Stimulated activated naive CD8-positive, alpha-beta T cell treated with anti-CD3 and anti-CD28 coated beads, Interleukin-15, Interleukin-2, amounts not matched to agents 100 U/mL and 50 U/mL, for 24 hours (primary cell): Measurements from ENCODE around the gene CTSW.
A peak's percentile ranks its signal among the peaks of the same experiment; 100 is the strongest.
"Not testable (repeated sequence)": the region's sequence is repeated elsewhere in the genome, so short reads cannot be mapped to it uniquely, and the experiment has no call there.

Experiments used
- ATAC-seq: fragments of 150-1000 bp; cut with Tn5 transposase; one replicate; pipeline ENCODE4 v1.10.0; 2021
- DNase-seq: peaks from one replicate; pipeline ENCODE4 v3.0.0; 2021

Gene CTSW, protein sequence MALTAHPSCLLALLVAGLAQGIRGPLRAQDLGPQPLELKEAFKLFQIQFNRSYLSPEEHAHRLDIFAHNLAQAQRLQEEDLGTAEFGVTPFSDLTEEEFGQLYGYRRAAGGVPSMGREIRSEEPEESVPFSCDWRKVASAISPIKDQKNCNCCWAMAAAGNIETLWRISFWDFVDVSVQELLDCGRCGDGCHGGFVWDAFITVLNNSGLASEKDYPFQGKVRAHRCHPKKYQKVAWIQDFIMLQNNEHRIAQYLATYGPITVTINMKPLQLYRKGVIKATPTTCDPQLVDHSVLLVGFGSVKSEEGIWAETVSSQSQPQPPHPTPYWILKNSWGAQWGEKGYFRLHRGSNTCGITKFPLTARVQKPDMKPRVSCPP

DNA sequence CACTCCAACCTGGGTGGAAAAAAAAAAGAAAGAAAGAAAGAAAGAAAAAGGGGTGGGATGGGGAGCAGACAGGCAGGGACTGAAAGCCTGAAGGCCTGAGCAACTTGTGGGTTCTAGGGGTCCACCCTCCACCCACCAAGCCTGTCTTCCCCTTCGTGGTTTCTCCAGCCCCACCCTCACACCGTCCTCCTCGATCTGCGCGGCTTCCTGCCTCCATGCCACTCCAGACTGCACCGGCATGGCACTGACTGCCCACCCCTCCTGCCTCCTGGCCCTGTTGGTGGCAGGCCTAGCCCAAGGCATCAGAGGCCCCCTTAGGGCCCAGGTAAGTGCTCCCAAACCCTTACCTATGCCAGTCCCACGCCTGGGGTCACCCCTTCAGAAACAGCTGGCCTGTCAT, at the start of gene CTSW:
Gene CTSW, plus strand, starts transcription at position 221 of the 400 bp plus-strand sequence. Its CDS starts 18 bp downstream, at position 239.
- peak; percentile 76 for ATAC-seq
- DNase-seq, result peak; percentile 72

DNA sequence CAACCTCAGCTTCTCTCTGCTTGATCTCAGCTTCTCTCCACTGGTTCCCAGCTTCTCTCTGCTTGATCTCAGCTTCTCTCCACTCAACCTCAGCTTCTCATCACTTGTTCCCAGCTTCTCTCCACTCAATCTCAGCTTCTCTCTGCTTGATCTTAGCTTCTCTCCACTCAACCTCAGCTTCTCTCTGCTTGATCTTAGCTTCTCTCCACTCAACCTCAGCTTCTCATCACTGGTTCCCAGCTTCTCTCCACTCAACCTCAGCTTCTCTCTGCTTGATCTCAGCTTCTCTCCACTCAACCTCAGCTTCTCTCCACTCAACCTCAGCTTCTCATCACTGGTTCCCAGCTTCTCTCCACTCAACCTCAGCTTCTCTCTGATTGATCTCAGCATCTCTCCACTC, 47.4 kb upstream of the CTSW start:
- not testable (repeated sequence) for DNase-seq, ATAC-seq

DNA sequence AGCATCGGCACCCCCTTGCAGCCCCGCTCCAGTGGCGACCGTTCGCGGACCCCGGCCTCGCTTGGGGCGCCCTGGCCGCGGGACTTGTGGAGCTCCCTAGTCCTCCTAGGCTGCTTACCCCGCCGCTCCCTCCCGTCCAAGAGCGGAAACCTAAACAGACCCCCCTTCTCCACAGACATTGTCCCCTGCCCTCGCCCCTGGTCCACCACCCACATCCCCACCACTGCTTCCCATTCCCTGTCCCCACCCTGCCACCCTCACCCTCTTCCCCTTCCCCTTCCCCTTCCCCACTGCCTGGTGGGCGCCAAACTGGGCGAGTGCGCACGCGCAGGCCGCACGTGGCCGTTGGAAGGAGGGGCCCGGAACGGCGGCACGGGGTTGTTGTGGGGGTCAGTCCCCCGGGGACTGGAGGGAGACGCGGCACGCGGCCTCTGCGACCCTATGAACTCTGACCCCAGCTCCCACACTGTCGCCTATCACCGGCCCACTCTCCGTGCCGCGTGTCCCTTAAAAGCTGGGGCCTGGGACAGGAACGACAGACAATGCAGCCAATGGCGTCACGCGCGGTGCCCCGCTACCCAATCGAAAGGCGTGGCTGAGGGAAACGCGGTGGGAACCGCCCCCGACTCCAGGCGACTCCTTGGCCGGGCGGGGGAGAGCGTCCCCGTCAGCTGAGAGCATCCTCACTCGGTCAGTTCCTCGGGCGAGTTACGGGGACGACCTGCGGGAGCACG, 46.2 kb upstream of the CTSW start, which contains the start of gene SNX32:
Gene SNX32, plus strand, starts transcription at position 667 of the 734 bp plus-strand sequence. CDS start 103 bp downstream, outside the sequence.
- peak; percentile 99 for ATAC-seq
- peak; percentile 95 for DNase-seq

DNA sequence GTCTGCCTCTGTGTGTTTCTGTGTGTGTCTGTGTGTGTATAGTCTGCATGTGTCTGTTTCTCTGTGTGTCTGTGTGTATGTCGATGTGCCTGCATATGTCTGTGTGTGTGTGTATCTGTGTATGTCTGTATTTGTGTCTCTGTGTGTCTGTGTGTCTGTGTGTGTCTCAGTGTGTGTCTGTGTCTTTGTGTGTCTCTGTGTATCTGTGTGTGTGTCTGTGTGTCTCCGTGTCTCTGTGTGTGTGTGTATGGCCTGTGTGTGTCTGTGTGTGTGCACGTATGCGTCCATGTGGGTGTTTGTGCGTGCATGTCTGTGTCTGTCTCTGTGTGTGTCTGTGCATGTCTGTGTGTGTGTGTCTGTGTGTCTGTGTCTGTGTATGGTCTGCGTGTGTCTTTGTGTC, 45.4 kb upstream of the CTSW start:
- DNase-seq (no peak), ATAC-seq (no peak)

DNA sequence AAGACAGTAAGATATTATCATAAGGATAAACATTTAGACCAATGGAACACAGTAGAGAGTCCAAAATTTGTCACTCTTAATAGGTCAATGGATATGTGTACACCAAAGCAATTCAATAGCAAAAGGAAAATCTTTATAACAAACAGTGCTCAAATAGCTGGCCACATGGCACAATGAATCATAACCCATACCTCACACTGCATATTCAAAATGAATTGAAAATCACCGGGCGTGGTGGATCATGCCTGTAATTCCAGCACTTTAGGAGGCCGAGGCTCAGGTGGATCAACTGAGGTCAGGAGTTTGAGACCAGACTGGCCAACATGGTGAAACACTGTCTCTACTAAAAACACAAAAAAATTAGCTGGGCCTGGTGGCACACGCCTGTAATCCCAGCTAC, 37.5 kb upstream of the CTSW start:
- DNase-seq (no peak), ATAC-seq (no peak)

DNA sequence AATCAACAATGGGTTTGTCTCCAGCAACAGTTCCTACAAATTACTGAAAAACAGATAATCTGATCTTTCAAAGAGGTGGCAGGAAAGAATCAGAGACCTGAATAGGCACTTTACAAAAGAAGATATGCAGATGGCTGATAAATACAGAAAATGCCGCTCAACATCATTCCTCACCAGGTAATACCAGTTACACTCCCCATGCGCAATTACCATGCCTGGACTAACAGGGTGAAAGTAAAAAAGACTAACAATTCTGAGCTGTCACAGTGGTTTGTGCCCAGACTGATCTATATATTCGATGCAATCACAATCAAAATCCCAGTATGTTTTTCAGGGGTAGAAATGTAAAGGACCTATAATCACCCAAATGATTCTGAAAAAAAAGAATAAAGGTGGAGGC, 35.8 kb upstream of the CTSW start:
- DNase-seq (no peak), ATAC-seq (no peak)

DNA sequence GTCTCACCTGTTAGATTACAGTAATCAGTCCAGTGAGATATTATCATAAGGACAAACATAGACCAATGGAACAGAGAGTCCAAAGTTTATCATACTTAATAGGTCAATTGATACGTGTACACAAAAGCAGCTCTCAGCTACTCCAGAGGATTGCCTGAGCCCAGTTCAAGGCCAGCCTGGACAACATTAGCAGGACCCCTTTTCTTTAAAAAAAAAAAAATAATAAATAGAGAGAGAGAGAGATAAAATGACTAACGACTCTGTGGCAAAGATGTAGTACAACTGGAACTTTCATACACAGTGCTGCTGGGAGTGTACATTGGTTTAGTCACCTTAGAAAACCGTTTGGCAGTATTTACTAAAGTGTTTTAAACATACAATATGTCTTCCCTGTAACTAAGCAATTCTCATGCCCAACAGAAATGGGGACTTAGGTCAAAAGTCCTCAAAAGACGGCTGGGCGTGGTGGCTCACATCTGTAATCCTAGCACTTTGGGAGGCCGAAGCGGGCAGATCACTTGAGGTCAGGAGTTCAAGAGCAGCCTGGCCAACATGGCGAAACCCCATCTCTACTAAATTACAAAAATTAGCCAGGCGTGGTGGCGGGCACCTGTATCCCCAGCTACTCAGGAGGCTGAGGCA, 35.3 kb upstream of the CTSW start:
- DNase-seq, result no peak
- ATAC-seq, result no peak

DNA sequence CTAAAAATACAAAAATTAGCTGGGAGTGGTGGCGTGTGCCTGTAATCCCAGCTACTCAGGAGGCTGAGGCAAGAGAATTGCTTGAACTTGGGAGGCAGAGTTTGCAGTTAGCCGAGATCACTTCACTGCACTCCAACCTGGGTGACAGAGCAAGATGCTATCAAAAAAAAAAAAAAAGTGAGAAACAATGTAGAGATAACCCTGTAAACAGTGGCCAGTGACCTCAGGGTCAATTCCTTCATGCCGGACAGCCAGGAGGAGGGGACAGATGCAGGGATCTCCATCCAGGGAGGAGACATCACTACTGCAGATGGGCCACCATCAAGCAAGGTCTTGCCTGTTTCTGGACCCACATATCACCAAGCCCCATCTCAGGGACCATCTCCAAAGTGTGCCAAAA, 31.9 kb upstream of the CTSW start:
- DNase-seq, result no peak
- ATAC-seq, result no peak

DNA sequence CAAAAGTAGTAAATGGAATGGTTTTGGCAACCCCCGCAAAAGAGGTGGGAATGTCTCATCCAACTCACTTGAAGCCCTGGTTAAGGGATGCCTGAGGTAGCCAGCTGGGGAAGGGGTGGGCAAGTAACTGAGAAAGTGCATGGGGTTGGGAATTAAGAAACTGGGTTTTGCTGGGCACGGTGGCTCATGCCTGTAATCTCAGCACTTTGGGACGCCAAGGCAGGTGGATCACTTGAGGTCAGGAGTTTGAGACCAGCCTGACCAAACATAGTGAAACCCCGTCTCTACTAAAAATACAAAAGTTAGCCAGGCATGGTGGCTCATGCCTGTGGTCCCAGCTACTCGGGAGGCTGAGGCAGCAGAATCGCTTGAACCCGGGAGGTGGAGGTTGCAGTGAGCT, 30.9 kb upstream of the CTSW start:
- ATAC-seq, DNase-seq: not testable (repeated sequence)

DNA sequence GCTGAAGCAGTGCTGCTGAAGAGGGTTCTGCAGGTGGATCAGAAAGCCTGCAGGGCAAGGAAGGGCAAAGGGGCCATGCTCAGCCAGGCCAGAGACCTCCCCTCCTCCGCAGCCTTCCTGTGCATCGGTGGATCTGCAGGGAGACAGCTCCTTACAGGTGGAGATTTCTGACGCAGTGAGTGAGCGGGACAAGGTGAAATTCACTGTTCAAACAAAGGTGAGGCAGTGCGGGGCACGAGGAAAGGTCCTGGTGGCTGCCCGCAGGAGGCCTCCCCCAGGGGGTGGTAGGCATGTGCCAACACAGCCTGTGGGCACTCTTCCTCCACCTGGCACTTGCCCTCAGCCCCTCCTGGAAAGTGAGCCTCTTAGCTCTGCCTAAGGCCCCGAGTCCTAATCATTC, 30.3 kb upstream of the CTSW start:
- peak; percentile 4 for DNase-seq
- ATAC-seq, result no peak

DNA sequence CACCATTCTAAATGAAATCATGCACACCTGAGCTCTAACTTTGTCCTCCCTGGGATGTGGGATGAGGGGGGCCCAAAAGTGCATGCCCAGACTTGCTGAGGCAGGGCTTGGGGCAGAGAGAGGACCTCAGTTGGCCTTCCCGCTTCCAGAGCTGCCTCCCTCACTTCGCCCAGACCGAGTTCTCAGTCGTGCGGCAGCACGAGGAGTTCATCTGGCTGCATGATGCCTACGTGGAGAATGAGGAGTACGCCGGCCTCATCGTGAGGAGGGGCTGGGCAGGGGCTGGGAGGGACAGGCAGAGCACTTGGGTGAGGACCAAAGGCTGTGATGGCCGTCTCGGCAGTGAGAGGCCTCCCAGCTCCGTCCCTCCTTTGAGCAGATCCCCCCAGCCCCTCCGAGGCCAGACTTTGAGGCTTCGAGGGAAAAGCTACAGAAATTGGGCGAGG, 29.8 kb upstream of the CTSW start:
- no peak for ATAC-seq
- DNase-seq, result no peak

DNA sequence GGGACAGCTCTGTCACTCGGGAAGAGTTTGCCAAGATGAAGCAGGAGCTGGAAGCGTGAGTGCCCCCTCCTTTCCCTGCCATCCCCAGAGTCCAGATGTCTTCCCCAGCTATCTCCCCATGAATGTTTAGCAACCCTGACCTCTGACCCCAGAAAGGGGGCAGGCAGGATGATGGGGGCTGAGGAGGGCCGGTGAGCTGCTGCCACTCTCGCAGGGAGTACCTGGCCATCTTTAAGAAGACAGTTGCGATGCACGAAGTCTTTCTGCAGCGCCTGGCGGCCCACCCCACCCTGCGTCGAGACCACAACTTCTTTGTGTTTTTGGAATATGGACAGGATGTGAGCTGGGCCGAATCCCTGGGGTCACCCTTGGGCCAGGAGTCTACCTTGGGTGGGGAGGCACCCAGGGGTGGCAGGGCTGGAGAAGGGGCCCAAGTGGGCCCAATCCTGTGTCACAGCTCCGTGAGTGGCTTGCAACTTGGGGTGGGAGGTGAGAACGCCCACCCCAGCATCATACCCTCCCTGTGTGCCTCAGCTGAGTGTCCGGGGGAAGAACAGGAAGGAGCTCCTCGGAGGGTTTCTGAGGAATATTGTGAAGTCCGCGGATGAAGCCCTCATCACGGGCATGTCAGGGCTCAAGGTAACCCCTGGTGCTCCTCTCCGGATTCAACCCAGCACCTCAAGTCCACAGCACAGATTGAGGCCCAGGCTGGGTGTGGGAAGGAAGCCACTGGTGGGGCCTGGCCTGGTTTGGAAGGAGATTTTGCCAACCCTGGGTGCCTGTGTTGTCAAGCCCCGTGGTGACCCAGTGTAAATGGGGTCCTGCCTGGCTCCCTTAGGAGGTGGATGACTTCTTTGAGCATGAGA, 29.2 kb upstream of the CTSW start:
- peak; percentile 5 for DNase-seq
- ATAC-seq, result no peak

DNA sequence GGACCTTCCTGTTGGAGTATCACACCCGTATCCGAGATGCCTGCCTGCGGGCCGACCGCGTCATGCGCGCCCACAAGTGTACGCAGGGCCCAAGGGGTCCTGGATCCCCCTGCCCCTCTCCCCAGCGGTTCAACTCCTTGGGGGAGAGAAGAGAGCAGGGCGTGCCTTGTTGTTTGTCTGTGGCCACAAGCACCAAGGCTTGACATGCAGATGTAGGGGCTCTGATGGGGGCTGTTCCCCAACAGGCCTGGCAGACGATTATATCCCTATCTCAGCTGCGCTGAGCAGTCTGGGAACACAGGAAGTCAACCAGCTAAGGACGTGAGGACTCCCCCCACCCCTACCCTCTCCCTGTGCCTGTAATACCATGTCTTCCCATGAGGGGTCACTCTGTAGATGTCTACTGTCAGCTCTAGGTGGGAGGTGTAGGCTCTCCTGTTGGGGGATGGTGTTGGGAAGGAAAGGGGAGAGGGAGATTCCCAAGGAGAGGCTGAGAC, 28.5 kb upstream of the CTSW start:
- DNase-seq (peak; percentile 54), ATAC-seq (peak; percentile 24)

DNA sequence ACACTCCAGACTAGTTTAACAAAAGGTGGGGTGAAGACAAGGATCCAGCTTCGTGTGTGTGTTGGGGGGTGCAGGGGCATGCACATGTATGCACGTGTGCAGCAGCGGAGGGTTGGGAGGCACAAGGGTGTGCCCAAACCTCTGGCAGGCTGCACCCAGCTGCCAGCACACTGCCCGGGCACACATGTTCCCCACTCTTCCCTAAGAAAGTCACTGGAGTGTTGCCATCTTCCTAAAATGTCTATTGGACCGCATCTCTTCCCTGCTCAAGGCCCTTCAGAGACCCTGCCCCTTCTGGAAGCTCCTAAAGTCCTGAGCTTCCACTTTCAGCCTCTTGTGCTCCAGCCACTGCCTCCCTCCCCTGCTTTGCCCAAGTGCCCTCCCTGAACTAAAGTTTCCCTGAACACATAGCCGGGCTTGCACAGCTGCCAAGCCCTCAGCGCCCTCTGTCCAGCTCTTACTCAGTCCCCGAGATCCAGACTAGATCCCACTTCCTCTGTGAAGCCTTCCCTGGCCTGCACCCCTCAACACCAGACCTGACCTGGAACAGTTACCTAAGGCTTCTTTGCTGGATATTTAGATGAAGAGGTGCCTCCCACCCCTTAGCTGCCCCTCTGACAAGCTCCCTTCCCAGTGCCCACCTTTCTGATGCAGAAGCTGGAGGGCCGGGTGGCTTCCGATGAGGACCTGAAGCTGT, 27.7 kb upstream of the CTSW start:
- ATAC-seq (no peak), DNase-seq (peak; percentile 10)

DNA sequence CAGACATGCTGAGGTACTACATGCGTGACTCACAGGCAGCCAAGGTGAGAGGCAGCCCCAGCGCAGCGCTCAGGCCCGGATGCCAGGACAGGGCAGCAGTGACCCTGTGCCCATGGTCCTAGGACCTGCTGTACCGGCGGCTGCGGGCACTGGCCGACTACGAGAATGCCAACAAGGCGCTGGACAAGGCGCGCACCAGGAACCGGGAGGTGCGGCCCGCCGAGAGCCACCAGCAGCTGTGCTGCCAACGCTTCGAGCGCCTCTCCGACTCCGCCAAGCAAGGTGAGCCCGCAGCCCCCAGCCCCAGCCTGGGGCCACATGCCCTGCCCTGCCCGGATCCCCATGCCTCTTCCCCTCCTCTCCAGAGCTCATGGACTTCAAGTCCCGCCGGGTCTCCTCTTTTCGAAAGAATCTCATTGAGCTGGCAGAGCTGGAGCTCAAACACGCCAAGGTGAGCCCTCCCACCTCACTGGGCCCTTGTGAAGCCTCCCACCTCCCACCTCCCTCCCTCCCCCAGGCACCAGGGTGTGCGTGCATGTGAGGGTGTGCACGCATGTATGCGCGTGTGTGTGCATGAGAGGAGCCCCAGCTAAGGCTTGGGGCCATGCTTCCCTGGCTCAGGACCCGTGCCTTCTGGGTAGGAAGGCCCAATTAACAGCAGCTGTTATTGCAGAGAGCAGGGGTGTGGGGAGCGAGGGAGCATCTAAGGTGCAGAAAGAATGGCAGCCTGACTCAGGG, 27.0 kb upstream of the CTSW start:
- ATAC-seq, result no peak
- peak; percentile 14 for DNase-seq

DNA sequence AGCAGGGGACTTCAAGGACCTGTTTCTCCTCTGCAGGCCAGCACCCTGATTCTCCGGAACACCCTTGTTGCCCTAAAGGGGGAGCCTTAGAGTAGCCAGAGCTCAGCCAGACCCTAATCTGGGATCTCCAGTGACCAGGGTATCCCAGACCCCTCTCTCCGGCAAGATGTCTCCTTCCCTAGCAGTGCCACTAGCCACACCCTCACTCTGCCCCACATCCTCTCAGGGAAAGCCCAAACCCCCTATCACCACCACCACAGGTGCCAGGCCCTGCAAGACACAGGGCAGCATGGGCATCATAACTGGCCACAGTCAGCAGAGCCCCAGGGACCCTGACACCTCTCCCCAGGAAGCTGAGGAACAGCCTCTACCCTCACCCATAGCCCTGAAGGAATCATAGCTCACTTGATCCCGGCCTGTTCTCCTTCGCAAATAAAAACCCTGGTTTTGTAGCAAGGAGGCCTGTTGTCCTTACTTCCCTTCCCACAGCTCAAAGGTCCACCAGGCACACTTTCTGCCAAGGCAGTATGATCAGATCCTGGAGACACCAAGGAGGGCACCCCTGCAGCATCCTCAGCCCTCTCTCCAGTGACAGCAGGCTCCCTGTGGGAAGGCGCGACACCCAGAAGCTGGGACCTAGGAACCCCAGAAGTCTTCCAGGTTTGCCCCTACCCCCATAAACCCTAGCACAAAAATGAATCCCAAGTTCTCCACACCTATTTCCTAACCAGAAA, 26.2 kb upstream of the CTSW start:
- ATAC-seq (no peak), DNase-seq (peak; percentile 14)

DNA sequence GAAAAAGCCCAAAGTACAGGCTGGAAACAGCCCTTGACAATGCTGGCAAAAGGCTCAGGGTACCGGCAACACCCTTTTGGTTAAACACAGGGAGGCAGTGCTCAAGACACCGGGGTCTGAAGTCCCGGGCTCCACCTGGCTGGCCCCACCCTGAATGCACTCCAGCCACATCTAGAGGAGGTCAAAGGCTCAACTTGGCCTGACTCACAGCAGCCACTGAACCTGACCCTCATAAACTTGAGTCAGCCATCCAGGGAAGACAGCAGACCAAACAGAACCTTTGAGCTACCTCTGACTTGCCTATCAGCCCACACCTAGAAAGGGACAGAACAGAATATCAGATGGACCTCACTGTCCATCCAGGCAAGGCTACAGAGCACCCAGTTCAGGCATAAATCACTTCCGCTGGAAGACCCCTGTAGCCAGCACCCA, 25.5 kb upstream of the CTSW start:
- ATAC-seq (no peak), DNase-seq (peak; percentile 4)

DNA sequence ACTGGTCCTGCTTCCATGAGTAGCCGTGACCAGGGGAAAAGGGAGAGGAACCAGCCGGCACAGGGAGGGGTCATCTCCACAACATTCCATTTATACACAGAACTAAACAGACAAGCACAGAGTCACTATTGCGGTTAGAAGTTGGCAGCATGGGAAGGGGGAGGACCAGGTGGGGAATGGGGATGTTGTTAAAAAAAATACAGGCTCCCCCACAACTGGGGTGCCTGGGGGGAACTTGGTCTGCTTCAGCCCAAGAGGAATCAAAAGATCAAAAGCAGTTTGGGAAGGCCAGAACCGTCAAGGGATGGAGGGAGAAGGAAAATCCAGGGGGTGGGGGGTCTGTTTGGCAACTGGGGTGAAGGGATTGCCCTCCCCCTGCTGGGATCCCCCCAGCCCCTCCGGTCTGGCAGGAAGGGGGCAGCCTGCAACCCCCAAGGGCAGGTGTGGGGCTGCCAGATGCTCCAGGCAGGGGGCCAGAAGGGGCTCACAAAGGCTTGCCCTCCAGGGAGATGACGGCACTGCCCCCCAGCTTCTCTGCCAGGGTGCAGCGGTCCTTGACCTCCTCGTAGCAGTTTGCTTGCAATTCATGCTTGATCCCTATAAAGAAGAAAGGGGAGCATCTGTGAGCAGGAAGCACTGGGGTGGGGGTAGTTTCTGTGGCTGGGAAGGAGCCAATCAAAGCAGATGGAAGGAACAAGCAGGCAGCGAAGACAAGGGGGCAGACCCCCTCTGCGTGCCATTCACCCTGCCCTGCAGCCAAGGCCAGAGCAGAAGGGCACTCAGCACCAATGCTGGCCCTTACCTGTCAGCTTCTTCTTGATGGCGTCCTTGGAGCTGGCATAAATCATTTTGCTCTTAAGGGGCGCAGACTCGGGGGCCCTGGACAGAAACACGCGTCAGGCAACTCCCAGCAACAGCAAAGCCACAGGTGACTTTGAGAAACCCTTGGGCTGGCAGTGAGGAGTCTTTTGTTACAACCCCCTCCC, 24.5 kb upstream of the CTSW start:
- ATAC-seq (no peak), DNase-seq (no peak)
